Testis (tissue), 3 donors: ENCODE data around the gene CCDC152. TPM values are rescaled to one million over a fixed set of nuclear protein-coding genes. Genes with fewer than 3 reads are reported as not detected.
"Not testable (repeated sequence)": the region's sequence is repeated elsewhere in the genome, so short reads cannot be mapped to it uniquely, and the experiment has no call there.

ENCODE experiments used
- DNase-seq: peaks from one replicate; pipeline ENCODE4 v3.0.0-alpha.2; 2019
- H3K27ac ChIP-seq, 2 donors: fragments of 200-600 bp; sonication (generic); one replicate each; pipeline ENCODE4 v1.5.1; 2019
- H3K27me3 ChIP-seq: fragments of 200-600 bp; sonication (generic); one replicate; pipeline ENCODE4 v1.5.1; 2019
- H3K36me3 ChIP-seq: fragments of 200-600 bp; sonication (generic); one replicate; pipeline ENCODE4 v1.5.1; 2017; ENCODE audit warnings: low read depth; ENCODE audit errors: missing control alignments
- H3K4me1 ChIP-seq: fragments of 200-600 bp; sonication (generic); one replicate; pipeline ENCODE4 v1.5.1; 2019
- H3K4me3 ChIP-seq, 2 donors: fragments of 200-600 bp; sonication (generic); one replicate each; pipeline ENCODE4 v1.5.1; 2017 to 2019
- H3K9me3 ChIP-seq: fragments of 200-600 bp; sonication (generic); one replicate; pipeline ENCODE4 v1.5.1; 2017
- CTCF ChIP-seq, 3 experiments: fragments of 450-650 bp in 2 of 3; fragments of 200-600 bp in 1 of 3; sonication (generic) in 1 of 3; IDR thresholded peaks; one replicate each; pipeline ENCODE4 v1.5.1; 2016 to 2019; ENCODE audit warnings: antibody characterized with exemption in 3 of 3, mild to moderate bottlenecking in 2 of 3, moderate library complexity in 1 of 3
- POLR2A ChIP-seq: fragments of 450-650 bp; IDR thresholded peaks from one replicate; pipeline ENCODE4 v1.6.1; 2017; ENCODE audit warnings: antibody characterized with exemption, mild to moderate bottlenecking, moderate library complexity
- WGBS, 2 donors: methylation state at CpG; one replicate each; pipeline ENCODE4 v1.1.5; 2018; 5-methylcytosine and 5-hydroxymethylcytosine counted together
- intact Hi-C: fragments of 100-400 bp; cut with DNase I; formaldehyde crosslinking; loops from one replicate; pipeline ENCODE4 v1.15.1; 2023; ENCODE audit warnings: low total_unique reads
- polyA plus RNA-seq: library from polyadenylated mRNA; stranded (reverse); fragments of 350-450 nt; fragmentation: Illumina TruSeq; extraction: RNeasy Lipid Tissue Mini Kit (QIAGEN cat#74804); gene quantifications from one replicate; pipeline ENCODE4 v1.2.3, GENCODE V29; 2014; ENCODE audit warnings: low read depth, low replicate concordance; ENCODE audit not compliant: insufficient read depth
- total RNA-seq, 2 donors: library from RNA; depleted of rRNA; stranded (reverse); fragments of >200 nt; gene quantifications; one replicate each; pipeline ENCODE4 v1.2.3, GENCODE V29; 2016

CCDC152 gene
- total and polyA plus RNA-seq, 3 donors from 2014 or later: 1.4 to 5.2 (median 2.4) TPM

- peaks cover 25% of the 10 kb centered on the region for H3K4me1 ChIP-seq
- intact Hi-C loops: no loop called here
- TF ChIP-seq CTCF (IDR thresholded peaks at IDR 0.05) (no peak), POLR2A (no peak)
Measured at GRCh38 chr5:42843675-42844292, 87.2 kb downstream of the CCDC152 start.

GRCh38 chr5:42844408-42844807, 87.8 kb downstream of the CCDC152 start:
- H3K36me3 ChIP-seq, DNase-seq, H3K4me3 ChIP-seq, intact Hi-C loops, H3K27me3 ChIP-seq, H3K27ac ChIP-seq, H3K9me3 ChIP-seq: not testable (repeated sequence)
- 95 to 100% methylated on average over 4 of the region's 4 CpGs for WGBS, 2 donors
- H3K4me1 ChIP-seq: peaks cover 25% of the 10 kb centered on the region

More at GRCh38 chr5:42843675-42844292, 87.2 kb downstream of the CCDC152 start:
- no peak overlapping the region for H3K4me3 ChIP-seq
- DNase-seq: no peak
- 84 to 90% methylated on average over 3 of the region's 3 CpGs for WGBS, 2 donors
- no peaks in the 10 kb centered on the region for H3K36me3 ChIP-seq
- H3K27me3 ChIP-seq: no peaks in the 10 kb centered on the region
- no peak overlapping the region for H3K27ac ChIP-seq
- no peaks in the 10 kb centered on the region for H3K9me3 ChIP-seq

GRCh38 chr5:42848545-42848944, 91.9 kb downstream of the CCDC152 start:
- no peak for DNase-seq
- intact Hi-C loops: no loop called here
- WGBS, 2 donors: 94 to 100% methylated on average over 2 of the region's 2 CpGs
- peaks cover 2% of the 10 kb centered on the region for H3K4me1 ChIP-seq
- TF ChIP-seq CTCF (IDR thresholded peaks at IDR 0.05) (no peak), POLR2A (no peak)
- H3K36me3 ChIP-seq: no peaks in the 10 kb centered on the region
- no peak overlapping the region for H3K4me3 ChIP-seq
- H3K27me3 ChIP-seq: no peaks in the 10 kb centered on the region
- no peak overlapping the region for H3K27ac ChIP-seq
- no peaks in the 10 kb centered on the region for H3K9me3 ChIP-seq

- H3K27ac ChIP-seq: no peak overlapping the region
- no peak overlapping the region for H3K4me3 ChIP-seq
- no peaks in the 10 kb centered on the region for H3K9me3 ChIP-seq
- DNase-seq: no peak
- no peaks in the 10 kb centered on the region for H3K27me3 ChIP-seq
- H3K4me1 ChIP-seq: no peaks in the 10 kb centered on the region
- TF ChIP-seq CTCF (IDR thresholded peaks at IDR 0.05) (no peak), POLR2A (no peak)
- H3K36me3 ChIP-seq: no peaks in the 10 kb centered on the region
- intact Hi-C loops: no loop called here
- 81 to 83% methylated on average over 6 of the region's 6 CpGs for WGBS, 2 donors
Measured at GRCh38 chr5:42851481-42851880, 94.9 kb downstream of the CCDC152 start.

Other genes starting within 250 kb of the CCDC152 start
- gene SELENOP, start 55.1 kb downstream of the CCDC152 start, total RNA-seq: 100 to 1,000 TPM in 1 of 2 donors, 10 to 100 TPM in 1; 52.1 to 125 TPM
- gene SELENOP, start 55.1 kb downstream of the CCDC152 start, polyA plus RNA-seq: 156 TPM